Measurements from ENCODE around the gene ENDOG.
"Not testable (repeated sequence)": the region's sequence is repeated elsewhere in the genome, so short reads cannot be mapped to it uniquely, and the experiment has no call there.

ENDOG gene

DNA sequence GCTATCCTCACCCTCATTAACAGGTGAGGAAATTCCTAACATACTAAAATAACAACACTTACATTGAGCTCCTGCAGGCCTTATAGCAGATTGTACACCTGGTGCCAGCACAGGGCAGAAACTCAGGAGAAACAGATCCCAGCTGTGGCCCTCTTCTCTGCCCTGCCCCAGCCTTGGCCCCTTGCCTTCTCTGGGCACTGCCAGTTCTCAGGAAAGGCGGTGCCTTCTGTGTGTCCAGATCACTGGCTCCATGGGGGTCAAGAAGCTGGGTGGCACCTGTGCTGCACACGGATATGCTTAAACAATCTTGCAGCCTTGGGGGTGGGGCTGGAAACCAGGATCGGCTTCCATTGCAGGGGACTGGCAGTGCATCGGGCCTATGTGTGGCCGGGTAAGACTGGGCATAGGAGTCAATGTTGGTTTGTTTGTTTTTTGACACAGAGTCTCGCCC is 44.1 kb downstream of the ENDOG start:
- DNase-seq (ENCODE audit: low read depth), result no peak

DNA sequence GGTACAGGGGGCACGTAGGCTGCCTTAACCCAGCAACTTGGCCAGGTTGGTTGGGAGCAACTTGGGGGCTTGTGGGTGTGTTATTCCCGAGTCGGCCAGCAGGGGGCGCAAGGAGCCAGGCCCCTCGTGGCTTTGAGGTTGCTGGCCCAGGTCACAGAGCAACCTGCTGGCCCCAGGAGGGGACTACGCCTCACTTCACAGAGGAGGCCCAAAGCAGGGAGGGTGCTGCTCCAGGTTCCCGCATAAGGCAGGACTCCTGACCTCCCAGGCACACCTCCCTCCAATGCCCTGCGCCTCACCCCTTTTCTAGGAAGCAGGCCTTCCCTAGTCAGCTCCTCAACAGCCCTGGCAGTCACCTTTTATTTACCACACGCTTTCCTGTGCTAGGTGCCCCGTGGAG is 45.3 kb downstream of the ENDOG start:
- DNase-seq (ENCODE audit: low read depth), result no peak

DNA sequence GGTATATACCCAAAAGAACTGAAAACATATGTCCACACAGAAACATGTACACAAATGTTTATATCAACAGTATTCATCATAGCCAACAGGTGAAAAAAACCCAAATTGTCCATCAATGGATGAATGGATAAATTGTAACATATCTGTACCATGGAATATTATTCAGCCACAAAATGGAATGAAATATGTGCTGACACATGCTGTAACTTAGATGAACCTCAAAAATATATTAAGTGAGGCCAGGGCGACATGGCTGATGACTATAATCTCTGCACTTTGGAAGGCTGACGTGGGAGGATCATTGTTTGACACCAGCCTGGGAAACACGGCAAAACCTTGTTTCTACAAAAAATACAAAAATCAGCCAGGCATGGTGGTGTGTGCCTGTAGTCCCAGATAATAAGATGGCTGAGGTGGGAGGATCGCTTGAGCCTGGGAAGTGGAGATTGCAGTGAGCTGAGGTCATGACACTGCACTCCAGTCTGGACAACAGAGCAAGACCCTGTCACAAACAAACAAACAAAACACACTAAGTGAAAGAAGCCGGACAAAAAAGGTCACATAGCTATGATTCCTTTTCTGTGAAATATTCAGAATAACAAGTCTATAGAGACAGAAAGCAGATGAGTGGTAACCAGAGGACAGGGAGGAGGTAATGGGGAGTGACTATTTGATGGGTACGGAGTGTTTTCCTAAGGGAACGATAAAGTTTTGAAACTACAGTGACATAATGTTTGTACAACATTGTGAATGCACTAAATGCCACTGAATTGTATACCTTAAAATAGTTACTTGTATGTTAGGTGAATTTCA is 52.0 kb downstream of the ENDOG start:
- DNase-seq (ENCODE audit: low read depth), result no peak

DNA sequence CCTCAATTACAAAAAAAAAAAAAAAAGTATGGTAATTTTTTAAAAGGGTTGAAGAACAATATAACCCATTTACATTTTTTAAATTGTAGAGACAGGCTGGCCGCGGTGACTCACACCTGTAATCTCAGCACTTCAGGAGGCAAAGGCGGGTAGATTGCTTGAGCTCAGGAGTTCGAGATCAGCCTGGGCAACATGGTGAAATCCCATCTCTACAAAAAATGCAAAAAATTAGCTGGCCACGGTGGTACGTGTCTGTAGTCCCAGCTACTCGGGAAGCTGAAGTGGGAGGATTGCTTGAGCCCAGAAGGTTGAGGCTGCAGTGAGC is 52.6 kb downstream of the ENDOG start:
- not testable (repeated sequence) for DNase-seq (ENCODE audit: low read depth)

All from HS-5 (cell line).